ENCODE data around the gene TSPAN18. TPM values are rescaled to one million over a fixed set of nuclear protein-coding genes. Genes with fewer than 3 reads are reported as not detected.

Gene TSPAN18
- total RNA-seq, 4 donors from 2014 or later, result 0.34 to 11.5 (median 2.7) TPM

- TF ChIP-seq, protein P1, sequence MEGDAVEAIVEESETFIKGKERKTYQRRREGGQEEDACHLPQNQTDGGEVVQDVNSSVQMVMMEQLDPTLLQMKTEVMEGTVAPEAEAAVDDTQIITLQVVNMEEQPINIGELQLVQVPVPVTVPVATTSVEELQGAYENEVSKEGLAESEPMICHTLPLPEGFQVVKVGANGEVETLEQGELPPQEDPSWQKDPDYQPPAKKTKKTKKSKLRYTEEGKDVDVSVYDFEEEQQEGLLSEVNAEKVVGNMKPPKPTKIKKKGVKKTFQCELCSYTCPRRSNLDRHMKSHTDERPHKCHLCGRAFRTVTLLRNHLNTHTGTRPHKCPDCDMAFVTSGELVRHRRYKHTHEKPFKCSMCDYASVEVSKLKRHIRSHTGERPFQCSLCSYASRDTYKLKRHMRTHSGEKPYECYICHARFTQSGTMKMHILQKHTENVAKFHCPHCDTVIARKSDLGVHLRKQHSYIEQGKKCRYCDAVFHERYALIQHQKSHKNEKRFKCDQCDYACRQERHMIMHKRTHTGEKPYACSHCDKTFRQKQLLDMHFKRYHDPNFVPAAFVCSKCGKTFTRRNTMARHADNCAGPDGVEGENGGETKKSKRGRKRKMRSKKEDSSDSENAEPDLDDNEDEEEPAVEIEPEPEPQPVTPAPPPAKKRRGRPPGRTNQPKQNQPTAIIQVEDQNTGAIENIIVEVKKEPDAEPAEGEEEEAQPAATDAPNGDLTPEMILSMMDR (IDR thresholded peaks at IDR 0.05; ENCODE audit: low read depth), result no peak
These were observed 250.8 kb downstream of the TSPAN18 start for GRCh38 chr11:44977493-44977984.

DNA sequence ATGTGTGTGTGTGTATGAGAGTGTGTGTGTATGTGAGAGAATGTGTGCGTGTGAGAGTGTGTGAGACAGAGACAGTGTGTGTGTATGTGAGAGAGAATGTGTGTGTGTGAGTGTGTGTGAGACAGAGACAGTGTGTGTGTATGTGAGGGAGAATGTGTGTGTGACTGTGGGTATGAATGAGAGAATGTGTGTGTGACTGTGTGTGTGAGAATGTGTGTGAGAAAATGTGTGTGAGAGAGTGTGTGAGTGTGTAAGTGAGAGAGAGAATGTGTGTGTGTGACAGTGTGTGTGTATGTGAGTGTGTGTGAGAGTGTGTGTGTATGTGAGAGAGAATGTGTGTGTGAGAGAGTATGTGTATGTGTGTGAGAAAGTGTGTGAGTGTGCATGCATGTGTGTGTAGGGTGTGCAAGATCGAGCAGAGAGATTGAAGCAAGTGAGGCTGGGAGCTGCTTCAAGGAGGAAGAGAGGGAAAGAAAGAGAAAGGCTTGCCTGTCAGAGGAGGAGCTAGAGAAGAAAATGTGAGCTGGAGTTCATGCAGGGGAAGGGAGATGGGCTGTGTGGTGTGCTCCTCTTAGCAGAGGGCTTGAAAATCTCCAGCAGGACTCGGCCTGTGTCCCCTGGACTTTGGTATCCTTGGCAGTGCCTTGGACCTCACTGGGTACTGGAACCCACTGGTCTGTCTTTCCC is 251.7 kb downstream of the TSPAN18 start:
- TF ChIP-seq, protein P1 (IDR thresholded peaks at IDR 0.05; ENCODE audit: low read depth), result no peak

DNA sequence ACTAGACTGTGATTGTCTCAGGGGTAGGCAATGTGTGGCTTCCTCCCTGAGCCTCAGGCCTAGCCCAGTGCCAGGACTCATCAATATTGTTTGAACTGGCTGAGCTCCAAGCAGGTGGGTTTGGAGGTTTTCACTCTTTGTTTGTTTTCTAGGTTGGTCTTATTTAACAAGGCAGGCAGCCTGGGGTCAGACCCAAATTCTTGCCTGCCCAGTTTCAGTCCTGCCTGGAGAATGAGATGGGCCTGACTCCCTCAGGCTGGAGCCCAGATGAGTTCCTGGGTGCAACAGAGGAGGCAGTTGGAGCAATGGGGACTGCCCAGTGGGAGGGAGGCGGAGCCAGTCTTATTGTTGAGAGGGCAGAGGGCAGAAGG is 252.2 kb downstream of the TSPAN18 start:
- TF ChIP-seq, protein P1 (IDR thresholded peaks at IDR 0.05; ENCODE audit: low read depth), result no peak

GRCh38 chr11:44979543-44980399 is 253.0 kb downstream of the TSPAN18 start:
- TF ChIP-seq, protein P1 (IDR thresholded peaks at IDR 0.05; ENCODE audit: low read depth), result no peak

DNA sequence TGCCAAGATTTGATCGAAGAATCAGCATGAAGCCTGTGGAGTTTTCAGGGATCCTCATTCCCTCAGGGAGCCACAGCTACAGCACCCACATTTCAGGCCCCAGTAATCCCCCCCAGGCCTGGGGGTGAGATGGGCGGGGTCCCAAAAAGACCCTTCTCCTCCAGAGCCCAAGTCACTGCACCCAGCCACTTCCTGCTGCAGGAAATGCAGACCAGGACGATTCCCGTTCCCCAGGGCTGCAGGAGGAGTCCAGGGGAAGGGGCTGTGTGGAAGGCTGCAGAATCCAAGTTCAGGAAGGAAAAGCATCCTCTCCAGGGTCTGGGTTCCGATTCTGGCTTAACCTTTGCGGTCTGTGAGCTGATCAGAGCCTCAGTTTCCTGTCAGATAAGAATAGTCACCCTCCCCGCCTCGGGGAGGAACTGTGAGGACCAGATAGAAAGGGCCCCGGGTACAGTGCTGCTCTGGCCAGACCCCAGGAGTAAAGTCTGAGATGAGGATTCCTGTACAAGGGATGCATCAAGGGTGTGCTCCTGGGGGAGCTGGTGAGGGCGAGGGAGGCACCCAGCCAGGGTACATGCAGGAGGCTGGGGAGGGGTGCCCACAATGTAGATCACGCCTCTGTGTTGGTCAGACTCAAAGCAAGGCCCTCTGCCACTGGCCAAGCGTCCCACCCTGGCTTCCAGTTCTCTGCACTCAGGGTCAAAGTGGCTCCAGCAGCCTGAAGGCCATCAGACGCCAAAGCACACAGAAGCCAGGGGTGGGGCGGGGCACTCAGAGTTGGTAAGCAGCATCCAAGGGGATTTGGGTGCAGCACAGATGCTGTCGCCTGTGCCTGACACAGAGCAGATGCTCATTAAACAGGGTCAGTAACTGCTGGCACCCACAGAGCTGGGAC is 254.0 kb downstream of the TSPAN18 start:
- TF ChIP-seq, protein P1 (IDR thresholded peaks at IDR 0.05; ENCODE audit: low read depth), result no peak

Other genes starting within 250 kb of the TSPAN18 start
- 10 to 100 TPM in 3 of 4 donors, 1 to 10 TPM in 1; 9.0 to 19.4 (median 14.3) TPM for gene CD82, start 161.3 kb upstream of the TSPAN18 start, total RNA-seq
- 100 to 1,000 TPM in 1 of 4 donors, 10 to 100 TPM in 3; 24.7 to 107 (median 46.3) TPM for gene TP53I11, start 223.9 kb downstream of the TSPAN18 start, total RNA-seq